ENCODE results near the gene DHRS7B. TPM values are rescaled to one million over a fixed set of nuclear protein-coding genes. Genes with fewer than 3 reads are reported as not detected.

The DHRS7B gene
- total and polyA plus RNA-seq, 4 donors: 14.3 to 21.9 (median 18.7) TPM

DNA sequence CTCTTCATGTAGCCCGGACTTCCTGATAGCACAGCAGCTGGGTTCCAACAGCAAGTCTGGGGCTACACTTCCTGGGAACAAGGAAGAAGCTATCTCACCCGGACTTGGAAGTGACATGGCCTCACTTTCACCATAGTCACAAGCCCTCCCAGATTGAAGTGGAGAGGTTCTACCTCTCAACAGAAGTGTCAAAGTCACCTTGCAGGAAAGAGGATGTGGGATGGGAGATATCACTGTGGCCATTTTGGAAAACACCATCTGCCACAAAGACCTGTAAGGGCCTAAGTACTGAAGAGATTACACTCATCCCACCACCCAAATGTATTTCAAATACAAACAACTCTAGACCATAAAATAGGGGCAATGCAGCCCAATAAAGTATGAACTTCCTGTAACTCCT is 29.9 kb upstream of the DHRS7B start:
- TF ChIP-seq GABPA (IDR thresholded peaks at IDR 0.05 in 1 of 2, conservative IDR thresholded peaks at IDR 0.05 in 1 of 2): no peak
- TF ChIP-seq, protein P1, sequence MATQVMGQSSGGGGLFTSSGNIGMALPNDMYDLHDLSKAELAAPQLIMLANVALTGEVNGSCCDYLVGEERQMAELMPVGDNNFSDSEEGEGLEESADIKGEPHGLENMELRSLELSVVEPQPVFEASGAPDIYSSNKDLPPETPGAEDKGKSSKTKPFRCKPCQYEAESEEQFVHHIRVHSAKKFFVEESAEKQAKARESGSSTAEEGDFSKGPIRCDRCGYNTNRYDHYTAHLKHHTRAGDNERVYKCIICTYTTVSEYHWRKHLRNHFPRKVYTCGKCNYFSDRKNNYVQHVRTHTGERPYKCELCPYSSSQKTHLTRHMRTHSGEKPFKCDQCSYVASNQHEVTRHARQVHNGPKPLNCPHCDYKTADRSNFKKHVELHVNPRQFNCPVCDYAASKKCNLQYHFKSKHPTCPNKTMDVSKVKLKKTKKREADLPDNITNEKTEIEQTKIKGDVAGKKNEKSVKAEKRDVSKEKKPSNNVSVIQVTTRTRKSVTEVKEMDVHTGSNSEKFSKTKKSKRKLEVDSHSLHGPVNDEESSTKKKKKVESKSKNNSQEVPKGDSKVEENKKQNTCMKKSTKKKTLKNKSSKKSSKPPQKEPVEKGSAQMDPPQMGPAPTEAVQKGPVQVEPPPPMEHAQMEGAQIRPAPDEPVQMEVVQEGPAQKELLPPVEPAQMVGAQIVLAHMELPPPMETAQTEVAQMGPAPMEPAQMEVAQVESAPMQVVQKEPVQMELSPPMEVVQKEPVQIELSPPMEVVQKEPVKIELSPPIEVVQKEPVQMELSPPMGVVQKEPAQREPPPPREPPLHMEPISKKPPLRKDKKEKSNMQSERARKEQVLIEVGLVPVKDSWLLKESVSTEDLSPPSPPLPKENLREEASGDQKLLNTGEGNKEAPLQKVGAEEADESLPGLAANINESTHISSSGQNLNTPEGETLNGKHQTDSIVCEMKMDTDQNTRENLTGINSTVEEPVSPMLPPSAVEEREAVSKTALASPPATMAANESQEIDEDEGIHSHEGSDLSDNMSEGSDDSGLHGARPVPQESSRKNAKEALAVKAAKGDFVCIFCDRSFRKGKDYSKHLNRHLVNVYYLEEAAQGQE (IDR thresholded peaks at IDR 0.05): no peak
- TF ChIP-seq FOXA2 (IDR thresholded peaks at IDR 0.05): no peak
- TF ChIP-seq HNF4G (IDR thresholded peaks at IDR 0.05): no peak
- TF ChIP-seq YY1 (IDR thresholded peaks at IDR 0.05): no peak
- TF ChIP-seq HNF4A (conservative IDR thresholded peaks at IDR 0.05): no peak
- H3K4me1 ChIP-seq (ENCODE audit: control insufficient read depth in 4 of 4, insufficient read depth in 4 of 4, low read length in 3 of 4): peaks cover 0 to 11% (median 10%) of the 10 kb centered on the region in 4 donors
- 79% methylated on average over 2 of the region's 2 CpGs for WGBS
- H3K9ac ChIP-seq (ENCODE audit: low read depth in 1 of 2, low read length in 2 of 2): no peak overlapping the region
- DNase-seq (ENCODE audit: low spot score): no peak
- H3K9me3 ChIP-seq (ENCODE audit: control insufficient read depth in 4 of 4, low read length in 3 of 4): no peaks in the 10 kb centered on the region
- no peak overlapping the region for H3K4me3 ChIP-seq (ENCODE audit: low read depth in 1 of 3, low read length in 3 of 3)
- H3K27me3 ChIP-seq (ENCODE audit: control insufficient read depth in 4 of 4, insufficient read depth in 4 of 4, low read length in 3 of 4): peaks cover 0 to 3% (median 0%) of the 10 kb centered on the region in 4 donors
- no peak overlapping the region for H3K27ac ChIP-seq (ENCODE audit: low read depth in 1 of 2, low read length in 2 of 2)
- H3K36me3 ChIP-seq (ENCODE audit: control insufficient read depth in 4 of 4, insufficient read depth in 3 of 4, low read depth in 1 of 4, low read length in 3 of 4): no peaks in the 10 kb centered on the region

DNA sequence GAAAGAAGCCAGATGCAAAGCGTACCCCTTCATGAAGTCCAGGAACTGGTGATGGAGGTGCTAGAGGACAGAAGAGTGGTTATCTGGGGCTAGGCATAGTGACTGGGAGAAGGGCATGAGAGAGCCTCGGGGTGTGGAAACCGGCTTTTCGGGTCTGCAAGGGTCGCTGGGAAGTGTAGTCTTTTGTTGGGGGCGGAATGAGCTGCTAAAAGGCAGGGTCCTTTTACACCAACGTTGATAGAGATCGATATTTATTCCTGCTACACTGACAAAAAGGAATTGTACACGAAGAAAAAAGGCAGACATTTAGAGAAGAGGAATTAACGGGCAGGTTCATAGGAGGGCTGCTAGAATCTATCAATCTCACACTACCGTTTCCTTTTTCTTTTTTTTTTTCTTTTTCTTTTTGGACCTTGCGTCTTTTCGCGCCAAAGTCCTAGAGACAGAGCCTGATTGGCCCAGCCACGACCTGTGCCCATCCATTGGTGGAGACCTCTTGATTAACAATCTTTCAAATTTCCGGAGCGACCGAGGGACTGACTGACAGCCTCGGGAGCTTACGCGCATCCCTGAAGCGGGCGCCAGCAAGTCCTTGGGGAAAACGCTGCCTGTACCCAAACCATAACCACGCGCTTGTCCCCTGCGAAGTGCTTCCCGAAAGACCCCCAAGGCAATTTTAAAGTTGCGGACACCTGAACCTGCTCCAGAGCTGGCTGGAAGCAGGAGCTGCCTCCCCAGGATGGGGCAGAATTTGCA is 27.7 kb upstream of the DHRS7B start:
- 2% methylated on average over 29 of the region's 29 CpGs for WGBS
- Histone ChIP-seq H3K27ac (ENCODE audit: low read depth in 1 of 2, low read length in 2 of 2) (no peak overlapping the region), H3K36me3 (ENCODE audit: control insufficient read depth in 4 of 4, insufficient read depth in 3 of 4, low read depth in 1 of 4, low read length in 3 of 4) (no peaks in the 10 kb centered on the region), H3K9ac (ENCODE audit: low read depth in 1 of 2, low read length in 2 of 2) (no peak overlapping the region), H3K27me3 (ENCODE audit: control insufficient read depth in 4 of 4, insufficient read depth in 4 of 4, low read length in 3 of 4) (peaks cover 0 to 3% (median 0%) of the 10 kb centered on the region in 4 donors), H3K9me3 (ENCODE audit: control insufficient read depth in 4 of 4, low read length in 3 of 4) (no peaks in the 10 kb centered on the region), H3K4me3 (ENCODE audit: low read depth in 1 of 3, low read length in 3 of 3) (peak overlapping the region; percentile 34 to 60 (median 54)), H3K4me1 (ENCODE audit: control insufficient read depth in 4 of 4, insufficient read depth in 4 of 4, low read length in 3 of 4) (peaks cover 0 to 11% (median 10%) of the 10 kb centered on the region in 4 donors)
- peak; percentile 67 for DNase-seq (ENCODE audit: low spot score)
- no peak for TF ChIP-seq RXRA (IDR thresholded peaks at IDR 0.05)
- TF ChIP-seq SP1 (IDR thresholded peaks at IDR 0.05): no peak
- TF ChIP-seq TAF1 (conservative IDR thresholded peaks at IDR 0.05): no peak
- no peak for TF ChIP-seq YY1 (IDR thresholded peaks at IDR 0.05)
- TF ChIP-seq, protein P2, sequence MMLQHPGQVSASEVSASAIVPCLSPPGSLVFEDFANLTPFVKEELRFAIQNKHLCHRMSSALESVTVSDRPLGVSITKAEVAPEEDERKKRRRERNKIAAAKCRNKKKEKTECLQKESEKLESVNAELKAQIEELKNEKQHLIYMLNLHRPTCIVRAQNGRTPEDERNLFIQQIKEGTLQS (IDR thresholded peaks at IDR 0.05): no peak
- TF ChIP-seq, protein P3, sequence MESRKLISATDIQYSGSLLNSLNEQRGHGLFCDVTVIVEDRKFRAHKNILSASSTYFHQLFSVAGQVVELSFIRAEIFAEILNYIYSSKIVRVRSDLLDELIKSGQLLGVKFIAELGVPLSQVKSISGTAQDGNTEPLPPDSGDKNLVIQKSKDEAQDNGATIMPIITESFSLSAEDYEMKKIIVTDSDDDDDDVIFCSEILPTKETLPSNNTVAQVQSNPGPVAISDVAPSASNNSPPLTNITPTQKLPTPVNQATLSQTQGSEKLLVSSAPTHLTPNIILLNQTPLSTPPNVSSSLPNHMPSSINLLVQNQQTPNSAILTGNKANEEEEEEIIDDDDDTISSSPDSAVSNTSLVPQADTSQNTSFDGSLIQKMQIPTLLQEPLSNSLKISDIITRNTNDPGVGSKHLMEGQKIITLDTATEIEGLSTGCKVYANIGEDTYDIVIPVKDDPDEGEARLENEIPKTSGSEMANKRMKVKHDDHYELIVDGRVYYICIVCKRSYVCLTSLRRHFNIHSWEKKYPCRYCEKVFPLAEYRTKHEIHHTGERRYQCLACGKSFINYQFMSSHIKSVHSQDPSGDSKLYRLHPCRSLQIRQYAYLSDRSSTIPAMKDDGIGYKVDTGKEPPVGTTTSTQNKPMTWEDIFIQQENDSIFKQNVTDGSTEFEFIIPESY (IDR thresholded peaks at IDR 0.05): no peak
- no peak for TF ChIP-seq NR2F2 (IDR thresholded peaks at IDR 0.05)
- TF ChIP-seq, protein P1 (IDR thresholded peaks at IDR 0.05): no peak
- no peak for TF ChIP-seq RAD21 (IDR thresholded peaks at IDR 0.05)
- TF ChIP-seq EGR1 (IDR thresholded peaks at IDR 0.05; ENCODE audit: low read depth in 2 of 2): no peak
- TF ChIP-seq FOXA1 (IDR thresholded peaks at IDR 0.05): no peak
- TF ChIP-seq HNF4G (IDR thresholded peaks at IDR 0.05): no peak

Data from liver (tissue), 9 donors.